ENCODE measurements around the gene FOXP3.
"Not testable (repeated sequence)": the region's sequence is repeated elsewhere in the genome, so short reads cannot be mapped to it uniquely, and the experiment has no call there.

DNA sequence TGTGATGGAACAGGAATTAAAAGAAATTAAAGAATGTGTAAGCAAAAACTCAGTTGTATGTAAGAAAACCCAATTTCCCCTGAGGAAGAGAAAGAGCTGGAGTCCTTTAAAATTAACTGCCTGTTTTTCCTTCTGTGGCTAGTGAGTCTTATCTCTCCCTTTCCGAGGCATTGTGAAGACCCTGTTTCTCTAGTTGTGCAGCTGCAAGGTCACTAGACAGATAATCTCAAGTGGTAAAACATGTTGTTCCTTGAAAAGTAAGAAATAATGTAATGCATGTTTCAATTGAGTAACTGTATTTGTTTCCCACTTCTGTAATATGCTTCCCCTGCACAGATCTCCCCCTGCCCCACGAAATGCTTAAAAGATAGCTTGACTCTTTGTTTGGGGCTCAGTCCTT lies 43.3 kb upstream of the FOXP3 start:
- TF ChIP-seq, protein P1, sequence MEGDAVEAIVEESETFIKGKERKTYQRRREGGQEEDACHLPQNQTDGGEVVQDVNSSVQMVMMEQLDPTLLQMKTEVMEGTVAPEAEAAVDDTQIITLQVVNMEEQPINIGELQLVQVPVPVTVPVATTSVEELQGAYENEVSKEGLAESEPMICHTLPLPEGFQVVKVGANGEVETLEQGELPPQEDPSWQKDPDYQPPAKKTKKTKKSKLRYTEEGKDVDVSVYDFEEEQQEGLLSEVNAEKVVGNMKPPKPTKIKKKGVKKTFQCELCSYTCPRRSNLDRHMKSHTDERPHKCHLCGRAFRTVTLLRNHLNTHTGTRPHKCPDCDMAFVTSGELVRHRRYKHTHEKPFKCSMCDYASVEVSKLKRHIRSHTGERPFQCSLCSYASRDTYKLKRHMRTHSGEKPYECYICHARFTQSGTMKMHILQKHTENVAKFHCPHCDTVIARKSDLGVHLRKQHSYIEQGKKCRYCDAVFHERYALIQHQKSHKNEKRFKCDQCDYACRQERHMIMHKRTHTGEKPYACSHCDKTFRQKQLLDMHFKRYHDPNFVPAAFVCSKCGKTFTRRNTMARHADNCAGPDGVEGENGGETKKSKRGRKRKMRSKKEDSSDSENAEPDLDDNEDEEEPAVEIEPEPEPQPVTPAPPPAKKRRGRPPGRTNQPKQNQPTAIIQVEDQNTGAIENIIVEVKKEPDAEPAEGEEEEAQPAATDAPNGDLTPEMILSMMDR (IDR thresholded peaks at IDR 0.05; ENCODE audit: borderline replicate concordance, extremely low read depth, low read length, poor library complexity, severe bottlenecking), result not testable (repeated sequence)
- TF ChIP-seq EZH2 (IDR thresholded peaks at IDR 0.05; ENCODE audit: borderline replicate concordance, low read depth, low read length, severe bottlenecking), result not testable (repeated sequence)
